GM18505 (cell line): Measurements from ENCODE around the gene IFNB1.

Experiments used
- ATAC-seq: cut with Tn5 transposase; IDR thresholded peaks from one replicate; pipeline ENCODE4 v1.9.1; 2021; ENCODE audit not compliant: unreplicated experiment
- POLR2A ChIP-seq: IDR thresholded peaks from 4 replicates; pipeline ENCODE4 v1.6.1; 2011; ENCODE audit warnings: borderline replicate concordance; ENCODE audit not compliant: insufficient read depth, insufficient read length; ENCODE audit errors: extremely low read depth

IFNB1 gene

DNA sequence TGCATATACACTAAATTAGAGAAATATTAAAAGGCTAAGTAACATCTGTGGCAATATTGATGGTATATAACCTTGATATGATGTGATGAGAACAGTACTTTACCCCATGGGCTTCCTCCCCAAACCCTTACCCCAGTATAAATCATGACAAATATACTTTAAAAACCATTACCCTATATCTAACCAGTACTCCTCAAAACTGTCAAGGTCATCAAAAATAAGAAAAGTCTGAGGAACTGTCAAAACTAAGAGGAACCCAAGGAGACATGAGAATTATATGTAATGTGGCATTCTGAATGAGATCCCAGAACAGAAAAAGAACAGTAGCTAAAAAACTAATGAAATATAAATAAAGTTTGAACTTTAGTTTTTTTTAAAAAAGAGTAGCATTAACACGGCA lies 7.3 kb upstream of the IFNB1 start:
- TF ChIP-seq POLR2A, result no peak
- ATAC-seq, result no peak

DNA sequence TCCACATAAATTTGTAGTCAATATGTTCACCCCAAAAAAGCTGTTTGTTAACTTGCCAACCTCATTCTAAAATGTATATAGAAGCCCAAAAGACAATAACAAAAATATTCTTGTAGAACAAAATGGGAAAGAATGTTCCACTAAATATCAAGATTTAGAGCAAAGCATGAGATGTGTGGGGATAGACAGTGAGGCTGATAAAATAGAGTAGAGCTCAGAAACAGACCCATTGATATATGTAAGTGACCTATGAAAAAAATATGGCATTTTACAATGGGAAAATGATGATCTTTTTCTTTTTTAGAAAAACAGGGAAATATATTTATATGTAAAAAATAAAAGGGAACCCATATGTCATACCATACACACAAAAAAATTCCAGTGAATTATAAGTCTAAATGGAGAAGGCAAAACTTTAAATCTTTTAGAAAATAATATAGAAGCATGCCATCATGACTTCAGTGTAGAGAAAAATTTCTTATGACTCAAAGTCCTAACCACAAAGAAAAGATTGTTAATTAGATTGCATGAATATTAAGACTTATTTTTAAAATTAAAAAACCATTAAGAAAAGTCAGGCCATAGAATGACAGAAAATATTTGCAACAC lies 6.6 kb upstream of the IFNB1 start:
- no peak for ATAC-seq
- no peak for TF ChIP-seq POLR2A

DNA sequence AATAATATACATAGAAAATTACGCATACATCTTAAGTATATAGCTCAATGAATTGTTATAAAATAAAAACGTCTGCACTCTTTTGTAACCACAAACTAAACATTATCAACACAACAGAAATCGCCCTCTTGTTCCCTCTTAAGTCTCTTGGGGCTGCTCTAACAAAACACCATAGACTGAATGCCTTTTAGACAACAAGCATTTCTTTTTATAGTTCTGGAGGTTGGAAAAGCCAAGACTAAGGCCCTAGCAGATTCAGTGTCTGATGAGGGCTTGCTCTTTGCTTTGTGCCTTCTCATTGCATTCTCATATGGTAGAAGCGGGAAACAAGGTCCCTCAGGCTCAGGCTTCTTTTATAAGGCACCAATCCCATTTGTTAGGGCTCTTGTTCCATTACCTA lies 4.9 kb upstream of the IFNB1 start:
- TF ChIP-seq POLR2A, result no peak
- no peak for ATAC-seq

DNA sequence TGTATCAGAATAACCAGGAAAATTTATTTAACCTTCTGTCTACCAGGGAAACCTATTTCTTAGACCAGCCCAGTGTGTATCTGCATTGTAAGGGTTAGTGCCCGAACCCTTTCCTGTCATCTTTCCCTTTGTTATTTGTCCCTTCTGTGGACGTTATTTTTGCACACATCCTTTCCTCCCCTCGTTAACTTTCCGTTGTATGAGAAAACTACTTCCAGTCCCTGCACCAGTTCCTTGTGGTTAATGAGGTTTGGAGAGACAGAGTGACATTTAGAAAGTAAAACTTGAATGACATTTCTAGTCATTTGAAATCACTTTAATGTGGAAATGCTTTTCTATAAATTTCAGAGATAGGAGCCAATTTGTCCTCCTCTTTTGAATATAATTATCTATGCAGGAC lies 4.3 kb upstream of the IFNB1 start:
- ATAC-seq, result no peak
- no peak for TF ChIP-seq POLR2A

DNA sequence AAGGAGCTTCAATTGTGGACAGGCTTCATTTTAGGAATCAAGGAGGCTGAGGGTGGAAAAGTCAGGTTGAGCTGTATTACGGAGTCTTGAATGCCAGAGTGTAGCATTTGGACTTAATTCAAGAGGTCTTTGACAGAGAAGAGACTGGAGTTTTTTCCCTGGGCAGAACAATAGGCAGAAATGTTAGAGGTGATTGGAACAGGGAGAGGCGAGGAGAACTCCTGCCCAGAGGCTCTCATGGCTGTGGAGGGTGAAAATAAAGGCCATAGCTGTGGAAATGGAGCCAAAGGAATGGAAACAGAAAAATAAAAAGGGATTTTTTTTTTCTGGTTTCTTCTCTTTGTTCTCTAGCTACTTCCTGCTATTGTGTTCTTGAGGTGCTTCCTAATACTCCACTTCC lies 3.7 kb upstream of the IFNB1 start:
- no peak for ATAC-seq
- TF ChIP-seq POLR2A, result no peak

DNA sequence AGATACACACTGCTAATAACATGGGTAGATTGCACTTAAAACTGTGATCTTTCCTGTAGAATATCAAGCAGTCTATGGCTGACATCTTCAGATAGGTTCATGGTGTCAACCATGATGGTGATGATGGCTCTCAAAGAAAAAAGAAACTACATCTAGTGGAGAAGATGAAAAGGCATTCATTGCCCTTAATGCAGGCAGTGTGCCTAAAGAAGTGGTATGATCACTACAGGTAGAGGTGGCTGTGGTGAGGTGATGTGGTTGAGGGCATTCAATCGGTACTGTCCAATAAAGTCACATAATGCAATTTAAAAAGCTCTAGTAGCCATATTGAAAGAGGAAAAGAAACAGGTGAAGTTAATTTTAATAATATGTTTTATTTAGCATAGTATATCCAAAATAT lies 3.1 kb upstream of the IFNB1 start:
- TF ChIP-seq POLR2A, result no peak

DNA sequence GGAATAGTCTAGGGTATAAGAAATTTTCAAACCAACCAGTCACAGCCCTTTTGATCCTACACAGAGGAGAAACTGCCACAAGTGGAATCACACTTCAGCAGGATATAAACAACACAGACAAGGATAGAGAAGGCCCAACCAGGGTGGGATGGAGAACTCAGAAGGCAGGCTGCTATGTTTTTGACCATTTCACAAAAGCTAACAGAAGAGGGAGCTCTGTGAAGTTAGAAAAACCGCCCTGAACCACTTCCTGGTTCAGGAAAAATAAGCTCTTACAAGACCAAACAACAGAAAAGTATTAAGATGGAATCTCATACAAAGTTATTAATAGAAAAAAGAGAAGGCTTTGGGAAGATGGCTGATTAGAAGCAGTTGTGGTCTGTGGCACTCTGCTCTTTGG lies 960 bp upstream of the IFNB1 start:
- no peak for TF ChIP-seq POLR2A
- ATAC-seq, result no peak

More for the DNA sequence above, 3.1 kb upstream of the IFNB1 start:
- ATAC-seq, result no peak

DNA sequence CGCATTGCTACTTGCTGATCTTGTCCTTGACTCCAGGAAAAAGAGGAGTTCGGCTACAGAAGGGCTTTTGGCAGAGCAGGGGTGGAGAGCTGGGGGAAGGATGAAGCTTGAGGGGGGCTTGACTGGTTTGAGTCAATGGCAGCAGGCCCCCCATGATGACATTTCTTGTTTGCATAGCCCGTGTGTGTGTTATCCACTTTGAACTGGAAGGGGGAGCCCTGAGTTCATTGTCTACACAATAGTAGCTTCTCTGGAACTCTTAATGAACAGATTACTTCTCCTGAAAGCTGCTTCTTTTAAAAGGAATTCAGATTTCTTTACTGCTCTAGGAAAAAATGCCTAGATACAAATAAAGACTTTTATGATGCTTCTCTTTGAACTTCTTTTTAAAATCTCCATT lies 2.3 kb downstream of the IFNB1 start:
- ATAC-seq, result no peak
- TF ChIP-seq POLR2A, result no peak

DNA sequence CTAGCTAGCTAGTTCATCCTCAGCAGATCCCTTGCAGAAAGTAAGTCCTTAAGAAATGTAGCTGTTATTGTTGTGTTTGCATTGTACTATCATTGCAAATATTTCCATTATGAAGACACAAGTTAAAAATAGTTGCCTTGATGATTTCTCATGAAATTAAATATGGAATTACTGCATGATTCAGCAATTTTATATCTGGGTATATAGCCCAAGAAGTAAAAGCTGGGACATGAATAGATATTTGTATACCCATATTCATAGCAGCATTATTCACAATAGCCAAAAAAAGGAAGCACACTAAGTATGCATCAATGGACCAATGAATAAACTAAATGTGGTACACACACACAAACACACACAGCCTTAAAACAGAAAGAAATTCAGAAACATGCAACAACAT lies 6.8 kb downstream of the IFNB1 start:
- no peak for TF ChIP-seq POLR2A
- no peak for ATAC-seq

DNA sequence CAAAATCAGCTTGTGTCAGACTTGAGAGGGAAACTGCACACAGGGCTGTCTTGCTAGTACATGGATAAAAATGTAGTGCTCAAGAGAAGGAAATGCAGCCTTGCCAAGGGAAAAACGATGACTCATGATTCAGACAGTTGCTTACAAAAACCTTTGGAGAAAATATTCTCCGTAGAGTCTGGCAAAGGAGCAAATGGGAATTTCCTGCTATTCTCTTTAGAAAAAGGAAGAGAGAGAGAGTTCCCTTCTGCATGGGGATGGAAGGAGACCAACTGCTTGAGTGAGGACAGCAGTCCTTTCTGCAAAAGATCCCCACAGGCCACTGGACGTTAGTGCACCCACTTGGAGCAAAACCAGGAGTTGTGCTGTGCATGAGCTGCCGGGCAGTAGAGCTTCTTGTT lies 7.6 kb downstream of the IFNB1 start:
- no peak for ATAC-seq
- no peak for TF ChIP-seq POLR2A

DNA sequence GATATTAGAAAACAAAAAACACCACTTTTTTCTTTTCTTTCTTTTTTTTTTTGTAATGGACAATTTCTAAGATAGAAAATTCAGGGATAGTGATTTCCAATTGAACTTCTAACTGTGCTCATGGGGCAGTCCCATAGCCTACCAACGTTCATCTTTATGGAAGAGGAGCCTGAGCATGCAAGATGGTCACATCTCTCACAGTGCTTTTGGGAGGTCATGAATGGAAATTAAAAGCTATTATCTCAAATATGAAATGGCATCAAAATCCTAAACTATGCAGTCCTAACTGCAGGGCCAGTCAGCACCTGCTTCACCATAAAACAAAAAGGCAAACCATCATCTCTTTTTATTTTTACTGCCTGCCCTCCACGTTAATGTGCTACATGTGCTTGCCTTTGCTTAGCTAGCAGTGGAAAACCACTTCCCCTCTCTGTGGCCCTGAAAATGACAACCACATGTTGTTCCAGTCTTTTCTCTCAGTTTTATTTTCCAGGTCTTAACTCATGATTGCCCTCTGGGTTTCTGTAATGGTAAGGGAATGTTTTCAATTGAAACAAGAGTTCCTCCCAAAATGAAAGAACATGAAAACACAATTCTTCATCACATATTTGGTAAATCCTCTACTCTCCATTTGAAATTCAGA lies 16.7 kb downstream of the IFNB1 start:
- TF ChIP-seq POLR2A, result no peak
- no peak for ATAC-seq

DNA sequence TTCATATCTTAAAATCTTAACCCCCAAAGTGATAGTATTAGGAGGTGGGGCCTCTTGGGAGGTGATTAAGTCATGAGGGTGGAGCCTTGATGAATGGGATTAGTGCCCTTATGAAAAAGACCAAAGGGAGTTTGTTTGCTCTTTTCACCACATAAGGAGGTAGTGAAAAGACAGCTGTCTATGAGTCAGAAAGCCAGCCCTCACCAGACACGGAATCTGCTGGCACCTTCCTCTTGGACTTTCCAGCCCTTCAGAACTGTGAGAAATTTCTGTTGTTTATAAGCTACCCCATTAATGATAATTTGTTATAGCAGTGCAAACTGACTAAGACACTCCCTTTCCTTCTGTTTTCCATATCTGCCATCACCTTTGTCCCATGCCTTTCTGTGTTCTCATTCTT lies 20.8 kb downstream of the IFNB1 start:
- TF ChIP-seq POLR2A, result no peak
- ATAC-seq, result no peak

DNA sequence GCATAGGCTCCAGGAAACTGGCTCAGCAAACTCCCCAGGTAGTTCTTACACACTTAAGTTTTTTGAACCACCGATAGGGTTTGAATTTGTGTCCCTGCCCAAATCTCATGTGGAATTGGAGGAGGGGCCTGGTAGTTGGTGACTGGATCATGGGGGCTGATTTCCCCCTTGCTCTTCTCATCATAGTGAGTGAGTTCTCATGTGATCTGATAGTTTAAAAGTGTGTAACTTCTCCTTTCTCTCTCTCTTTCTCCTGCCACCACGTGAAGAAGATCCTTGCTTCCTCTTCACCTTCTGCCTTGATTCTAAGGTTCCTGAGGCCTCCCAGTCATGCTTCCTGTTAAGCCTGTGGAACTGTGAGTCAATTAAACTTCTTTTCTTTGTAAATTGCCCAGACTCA lies 23.9 kb downstream of the IFNB1 start:
- no peak for ATAC-seq
- TF ChIP-seq POLR2A, result no peak

DNA sequence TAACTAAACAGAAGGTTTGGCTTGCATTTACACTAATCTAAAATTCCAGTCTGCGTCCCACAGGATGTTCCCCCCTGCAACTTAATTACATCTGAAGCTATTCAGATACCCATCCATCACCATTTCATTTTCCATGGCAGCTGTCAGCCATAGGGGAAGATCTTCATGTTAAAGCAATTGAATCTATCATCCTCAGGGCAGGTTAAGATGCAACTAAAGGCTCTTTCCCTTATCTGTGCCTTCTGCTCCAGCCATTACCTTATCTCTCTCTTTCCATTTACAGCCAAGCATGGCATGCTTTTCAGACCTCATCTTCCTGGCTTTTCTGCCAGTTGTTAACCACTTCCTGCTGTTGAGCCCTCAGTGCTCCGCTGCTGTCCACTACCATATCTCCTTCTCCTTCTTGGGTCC lies 30.5 kb downstream of the IFNB1 start:
- ATAC-seq, result no peak
- TF ChIP-seq POLR2A, result no peak

DNA sequence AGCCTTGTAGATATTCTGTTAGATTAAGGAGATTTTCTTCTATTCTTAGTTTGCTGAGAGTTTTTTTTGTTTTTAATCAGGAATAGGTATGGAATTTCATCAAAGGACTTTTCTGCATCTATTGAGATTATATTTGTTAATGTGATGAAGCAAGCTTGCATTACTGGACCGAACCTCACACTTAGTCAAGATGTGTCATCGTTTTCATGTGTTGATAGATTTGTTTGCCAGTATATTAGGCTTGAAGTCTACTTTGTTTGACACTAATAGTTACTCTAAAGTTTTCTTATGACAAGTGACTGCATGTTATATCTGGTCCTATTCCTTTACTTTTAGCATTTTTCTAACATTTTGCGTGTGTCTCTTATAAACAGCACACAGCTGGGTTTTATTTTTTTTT lies 33.9 kb downstream of the IFNB1 start:
- no peak for TF ChIP-seq POLR2A
- no peak for ATAC-seq
